GM04503 (cell line): ENCODE measurements around the gene RBM45.
"Not testable (repeated sequence)": the region's sequence is repeated elsewhere in the genome, so short reads cannot be mapped to it uniquely, and the experiment has no call there.

Experiments
- DNase-seq: peaks from one replicate; pipeline ENCODE4 v3.0.0-alpha.2; 2012; ENCODE audit warnings: low read depth

RBM45 gene

GRCh38 chr2:178108176-178108575 lies 4.1 kb upstream of the RBM45 start:
- no peak for DNase-seq

DNA sequence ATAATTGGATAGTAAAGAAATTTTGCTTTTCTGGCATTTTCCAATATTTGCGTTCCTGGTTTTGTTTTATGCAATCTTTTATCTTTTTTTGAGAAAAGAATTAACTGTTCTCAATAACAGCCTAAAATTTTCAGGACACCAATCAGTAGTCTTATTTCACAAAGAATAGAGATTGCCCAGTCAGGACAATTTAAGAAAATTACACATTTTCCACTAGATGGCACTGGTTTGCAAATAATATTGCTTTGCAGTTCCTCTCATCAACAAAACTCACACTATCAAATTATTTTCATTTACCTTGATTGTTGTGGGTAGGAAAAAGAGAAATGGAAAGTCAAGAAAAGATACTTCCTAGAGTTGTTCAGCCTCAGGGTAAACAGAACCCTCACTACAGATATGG lies 2.4 kb upstream of the RBM45 start:
- no peak for DNase-seq

- DNase-seq: no peak
Observed at GRCh38 chr2:178110681-178111080, 1.6 kb upstream of the RBM45 start.

- no peak for DNase-seq
Observed at GRCh38 chr2:178111743-178112142, 494 bp upstream of the RBM45 start.

DNA sequence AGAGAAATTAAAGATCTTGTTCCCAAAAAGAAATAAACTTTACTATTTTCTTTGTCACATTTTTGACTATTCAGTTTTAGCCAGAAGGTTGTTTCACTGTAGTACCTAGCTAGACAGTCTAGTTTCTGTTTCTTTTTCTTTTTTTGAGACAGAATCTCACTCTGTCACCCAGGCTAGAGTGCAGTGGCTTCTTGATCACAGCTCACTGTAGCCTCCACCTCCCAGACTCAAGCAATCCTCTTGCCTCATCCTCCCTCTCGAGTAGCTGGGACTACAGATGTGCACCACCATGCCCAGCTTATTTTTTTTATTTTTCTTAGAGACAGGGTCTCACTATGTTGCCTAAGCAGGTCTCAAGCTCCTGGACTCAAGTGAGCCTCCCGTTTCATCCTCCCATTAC lies 2.2 kb downstream of the RBM45 start:
- DNase-seq: no peak

GRCh38 chr2:178115271-178115670 lies 3.0 kb downstream of the RBM45 start:
- DNase-seq: no peak

DNA sequence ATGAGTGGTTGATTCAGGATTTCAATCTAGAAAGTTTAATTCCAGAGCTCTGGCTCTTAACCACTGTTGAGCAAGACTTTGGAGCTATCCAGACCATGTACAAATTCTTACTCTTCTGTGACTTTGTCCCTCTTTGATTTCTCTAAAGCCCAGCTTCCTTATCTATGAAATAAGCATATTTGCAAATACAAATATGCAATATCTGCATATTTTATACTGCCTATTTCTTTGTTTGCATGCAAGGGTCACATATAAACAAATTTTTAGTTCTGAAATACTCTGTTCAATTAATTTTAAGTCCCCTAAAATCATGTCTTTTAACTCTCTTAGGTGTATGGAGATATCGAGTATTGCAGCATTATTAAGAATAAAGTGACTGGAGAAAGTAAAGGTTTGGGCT lies 5.5 kb downstream of the RBM45 start:
- no peak for DNase-seq

DNA sequence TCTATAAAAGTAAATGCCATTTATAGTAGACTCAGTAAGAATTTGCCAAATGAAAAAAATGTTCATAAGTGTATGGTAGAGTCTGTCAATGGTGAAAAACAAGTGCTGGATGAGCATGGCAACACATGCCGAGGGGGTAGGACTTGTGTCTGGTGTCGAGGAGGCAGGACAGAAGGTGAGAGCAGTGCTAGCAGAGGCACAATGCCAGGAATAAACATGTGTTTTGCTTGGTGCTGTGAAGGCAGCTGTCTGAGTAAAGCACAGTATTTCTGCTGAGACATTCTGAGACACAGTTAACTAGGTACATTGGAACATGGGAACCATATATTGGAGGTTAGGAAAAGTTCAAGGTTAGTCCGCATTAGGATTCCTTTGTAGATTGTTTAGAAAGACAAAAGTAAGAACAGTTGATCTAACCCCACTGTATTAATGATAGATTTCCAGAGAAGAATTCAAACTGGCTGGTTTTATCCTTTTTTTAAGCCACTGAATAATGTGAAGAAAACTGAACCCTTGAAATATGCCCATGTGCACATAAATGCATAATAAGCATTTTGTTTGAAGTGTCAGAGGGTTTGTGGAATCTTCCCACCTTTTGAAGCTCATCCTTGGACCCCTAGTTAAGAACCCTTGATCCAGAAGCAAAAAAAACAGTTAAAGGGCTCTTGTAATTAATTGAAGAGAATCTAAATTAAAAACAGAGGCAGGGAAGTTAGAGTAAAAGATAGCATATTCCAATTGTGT lies 7.1 kb downstream of the RBM45 start:
- DNase-seq: no peak

- no peak for DNase-seq
Observed at GRCh38 chr2:178123163-178123562, 10.9 kb downstream of the RBM45 start.

DNA sequence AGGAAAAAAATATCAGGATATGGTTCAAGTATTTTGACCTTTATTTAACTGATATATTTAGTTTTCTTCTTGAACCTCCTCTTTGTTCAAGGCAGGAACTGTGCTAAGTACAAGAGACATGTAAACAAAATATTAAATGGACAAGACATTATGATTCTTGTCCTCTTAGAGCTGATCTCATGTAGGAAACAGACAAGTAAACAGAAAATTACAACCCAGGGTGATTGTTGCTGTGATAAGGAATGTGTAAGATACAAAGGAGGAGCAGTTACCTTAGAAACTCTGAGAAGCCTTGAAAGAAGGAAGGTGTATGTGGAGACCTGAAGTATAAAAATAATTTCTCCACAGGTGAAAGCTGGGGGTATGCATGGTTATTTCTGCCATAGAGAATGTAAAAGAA lies 12.9 kb downstream of the RBM45 start:
- DNase-seq: no peak

DNA sequence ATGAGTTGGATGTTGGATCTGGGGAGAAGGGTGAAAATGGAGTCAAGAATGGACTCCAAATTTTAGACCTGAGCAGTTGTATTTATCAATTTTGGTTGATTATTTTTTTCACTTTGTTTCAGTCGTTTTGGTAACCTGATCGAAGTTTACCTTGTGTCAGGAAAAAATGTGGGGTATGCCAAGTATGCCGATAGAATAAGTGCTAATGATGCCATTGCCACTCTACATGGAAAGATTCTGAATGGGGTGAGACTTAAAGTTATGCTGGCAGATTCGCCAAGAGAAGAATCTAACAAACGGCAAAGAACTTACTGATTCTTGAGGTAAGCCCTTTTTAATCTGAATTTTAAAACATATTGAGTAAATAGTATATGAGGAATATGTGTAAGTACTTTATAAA lies 13.6 kb downstream of the RBM45 start:
- DNase-seq: no peak

- DNase-seq: no peak
Observed at GRCh38 chr2:178128836-178129630, 16.8 kb downstream of the RBM45 start.

- no peak for DNase-seq
Observed at GRCh38 chr2:178136321-178137025, 24.2 kb downstream of the RBM45 start.

DNA sequence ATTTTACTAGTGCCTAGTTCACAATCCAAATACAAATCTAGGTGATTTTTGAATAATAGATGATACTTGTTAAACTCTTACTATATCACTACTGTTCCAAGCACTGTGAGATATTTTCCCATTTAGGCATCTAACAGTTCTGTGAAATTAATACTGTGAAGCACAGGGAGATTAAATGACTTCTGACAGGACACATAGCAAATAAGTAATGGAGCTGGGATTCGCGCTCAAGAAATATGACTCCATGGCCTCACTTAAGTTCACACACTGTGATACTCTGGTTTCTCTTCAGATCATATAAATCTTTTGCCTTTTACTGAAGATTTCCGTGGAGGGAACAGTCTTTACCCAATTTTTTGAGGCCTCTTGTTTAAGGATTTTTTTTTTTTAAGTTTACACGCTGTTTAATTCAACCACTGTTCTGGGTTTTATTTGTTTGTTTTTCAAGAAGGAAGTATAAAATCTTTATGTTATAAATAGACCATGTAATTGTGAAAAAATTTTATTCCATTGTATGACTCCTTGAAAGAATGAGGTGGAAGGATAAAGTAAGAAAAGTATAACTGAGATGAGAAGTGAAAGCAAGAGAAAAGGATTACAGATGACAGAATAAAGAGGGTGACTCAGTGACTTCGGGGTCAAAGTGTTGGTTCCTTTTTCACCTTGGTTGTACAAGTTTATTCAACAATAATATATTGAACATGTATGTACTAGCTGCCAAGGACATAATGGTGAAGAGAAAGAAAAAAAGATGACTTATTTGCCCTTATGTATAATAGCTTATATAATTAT lies 30.2 kb downstream of the RBM45 start:
- DNase-seq: no peak

DNA sequence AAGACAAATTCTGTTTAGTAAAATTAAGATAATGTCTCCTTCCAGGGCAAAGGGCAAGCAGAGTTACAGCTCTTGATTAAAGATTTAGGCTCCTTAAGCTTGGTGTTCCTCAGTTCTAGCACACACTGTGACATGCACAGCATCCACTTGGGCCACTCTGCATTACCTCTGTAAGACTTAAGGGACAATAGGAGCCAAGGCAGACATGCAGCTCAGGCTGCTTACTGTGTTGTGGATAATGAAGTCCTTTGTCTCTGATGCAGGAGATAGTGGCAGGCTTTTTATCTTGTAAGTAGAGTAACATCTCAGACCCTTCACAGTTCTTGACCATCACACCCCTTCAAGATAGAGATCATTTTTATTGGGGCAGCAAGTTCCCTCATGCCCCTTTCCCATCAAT lies 31.2 kb downstream of the RBM45 start:
- no peak for DNase-seq

- no peak for DNase-seq
Observed at GRCh38 chr2:178152033-178152432, 39.8 kb downstream of the RBM45 start.

GRCh38 chr2:178152542-178152941 lies 40.3 kb downstream of the RBM45 start:
- DNase-seq: no peak

DNA sequence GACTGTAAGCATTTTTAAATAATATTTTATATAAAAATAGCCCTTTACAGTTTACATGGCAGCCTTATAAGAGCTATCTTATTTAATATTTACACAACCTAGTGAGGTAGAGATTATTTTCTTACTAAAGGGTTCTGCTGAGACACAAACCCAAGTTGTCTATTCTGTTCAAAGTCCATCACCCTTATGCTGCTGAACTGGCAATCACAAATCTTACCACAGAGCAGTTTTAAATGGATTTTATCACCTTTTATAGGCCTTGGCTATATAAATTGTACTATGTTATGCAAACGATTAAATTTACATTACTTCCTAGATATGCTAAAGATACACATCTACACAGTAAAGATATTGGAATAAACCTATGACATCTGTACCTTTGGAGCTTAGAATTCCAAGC lies 40.7 kb downstream of the RBM45 start:
- no peak for DNase-seq

- not testable (repeated sequence) for DNase-seq
Observed at GRCh38 chr2:178153878-178154277, 41.6 kb downstream of the RBM45 start.

DNA sequence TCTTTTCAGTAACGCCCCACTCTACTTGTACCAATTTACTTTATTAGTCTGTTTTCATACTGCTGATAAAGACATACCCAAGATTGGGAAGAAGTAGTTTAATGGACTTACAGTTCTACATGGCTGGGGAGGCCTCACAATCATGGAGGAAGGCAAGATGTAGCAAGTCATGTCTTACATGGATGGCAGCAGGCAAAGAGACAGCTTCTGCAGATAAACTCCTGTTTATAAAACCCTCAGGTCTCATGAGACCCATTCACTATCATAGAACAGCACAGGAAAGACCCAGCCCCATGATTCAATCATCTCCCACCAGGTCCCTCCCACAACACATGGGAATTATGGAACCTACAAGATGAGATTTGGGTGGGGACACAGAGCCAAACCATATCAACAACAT lies 43.3 kb downstream of the RBM45 start:
- no peak for DNase-seq

DNA sequence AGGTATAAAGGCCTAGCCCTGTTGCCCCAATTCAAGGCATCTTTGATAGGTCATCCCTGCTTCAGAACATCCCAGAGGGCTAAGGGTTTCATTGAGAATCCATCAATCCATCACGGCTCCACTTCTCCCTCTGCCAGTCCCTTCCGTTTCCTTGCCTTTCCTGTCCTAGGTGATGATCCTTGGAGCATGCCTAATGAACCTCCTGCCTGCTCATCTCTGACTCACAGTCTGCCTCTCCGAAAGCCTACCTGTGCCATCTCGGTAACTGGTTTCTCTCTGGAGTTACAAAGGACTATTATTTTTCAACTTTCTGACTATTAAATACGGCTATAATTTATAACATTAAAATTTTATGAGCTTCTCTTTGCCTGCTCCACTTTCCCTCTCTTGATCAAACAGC lies 45.3 kb downstream of the RBM45 start:
- no peak for DNase-seq

- DNase-seq: no peak
Observed at GRCh38 chr2:178159966-178160365, 47.7 kb downstream of the RBM45 start.
